Liver (tissue), 3 donors: ENCODE measurements around the gene PAK1IP1.

Experiments
- HNF4A ChIP-seq, 2 donors: conservative IDR thresholded peaks; 2 replicates each; pipeline ENCODE4 v1.6.1; 2016; ENCODE audit warnings: antibody characterized with exemption in 2 of 2, mild to moderate bottlenecking in 2 of 2
- JUND ChIP-seq, 2 donors: IDR thresholded peaks; 2 replicates each; pipeline ENCODE4 v1.6.1; 2016; ENCODE audit warnings: antibody characterized with exemption in 2 of 2
- RXRA ChIP-seq, 2 donors: IDR thresholded peaks; 2 replicates each; pipeline ENCODE4 v1.6.1; 2017 to 2018; ENCODE audit warnings: antibody characterized with exemption in 2 of 2, mild to moderate bottlenecking in 1 of 2
- TF ChIP-seq, protein P1 (sequence below): IDR thresholded peaks from 2 replicates; pipeline ENCODE4 v1.6.1; 2016; ENCODE audit warnings: antibody characterized with exemption, mild to moderate bottlenecking
- TF ChIP-seq, protein P2 (sequence below): fragments of 150-350 bp; IDR thresholded peaks from 2 replicates; pipeline ENCODE4 v1.5.1; 2017; ENCODE audit warnings: improper control_type of control experiment, low read depth, low read length; ENCODE audit not compliant: missing input control
- TF ChIP-seq, protein P3 (sequence below): IDR thresholded peaks from 2 replicates; pipeline ENCODE4 v1.6.1; 2016; ENCODE audit warnings: antibody characterized with exemption
- donor health status: healthy.
- donor health status: healthy.

DNA sequence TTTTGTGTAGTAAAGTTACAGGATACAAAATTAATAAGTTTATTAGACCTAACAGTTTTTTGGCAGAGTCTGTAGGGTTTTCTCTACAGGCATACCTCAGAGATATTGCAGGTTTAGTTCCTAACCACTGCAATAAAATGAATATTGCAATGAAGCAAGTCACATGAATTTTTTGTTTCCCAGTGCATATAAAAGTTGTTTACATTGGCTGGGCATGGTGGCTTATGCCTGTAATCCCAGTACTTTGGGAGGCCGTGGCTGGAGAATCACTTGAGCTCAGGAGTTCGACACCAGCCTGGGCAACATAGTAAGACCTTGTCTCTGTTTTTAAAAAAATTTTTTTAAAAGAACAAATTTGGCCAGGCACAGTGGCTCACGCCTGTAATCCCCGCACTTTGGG lies 16.3 kb upstream of the PAK1IP1 start:
- TF ChIP-seq RXRA (IDR thresholded peaks at IDR 0.05) (no peak), JUND (IDR thresholded peaks at IDR 0.05) (no peak), HNF4A (conservative IDR thresholded peaks at IDR 0.05) (no peak)
- TF ChIP-seq, protein P1, sequence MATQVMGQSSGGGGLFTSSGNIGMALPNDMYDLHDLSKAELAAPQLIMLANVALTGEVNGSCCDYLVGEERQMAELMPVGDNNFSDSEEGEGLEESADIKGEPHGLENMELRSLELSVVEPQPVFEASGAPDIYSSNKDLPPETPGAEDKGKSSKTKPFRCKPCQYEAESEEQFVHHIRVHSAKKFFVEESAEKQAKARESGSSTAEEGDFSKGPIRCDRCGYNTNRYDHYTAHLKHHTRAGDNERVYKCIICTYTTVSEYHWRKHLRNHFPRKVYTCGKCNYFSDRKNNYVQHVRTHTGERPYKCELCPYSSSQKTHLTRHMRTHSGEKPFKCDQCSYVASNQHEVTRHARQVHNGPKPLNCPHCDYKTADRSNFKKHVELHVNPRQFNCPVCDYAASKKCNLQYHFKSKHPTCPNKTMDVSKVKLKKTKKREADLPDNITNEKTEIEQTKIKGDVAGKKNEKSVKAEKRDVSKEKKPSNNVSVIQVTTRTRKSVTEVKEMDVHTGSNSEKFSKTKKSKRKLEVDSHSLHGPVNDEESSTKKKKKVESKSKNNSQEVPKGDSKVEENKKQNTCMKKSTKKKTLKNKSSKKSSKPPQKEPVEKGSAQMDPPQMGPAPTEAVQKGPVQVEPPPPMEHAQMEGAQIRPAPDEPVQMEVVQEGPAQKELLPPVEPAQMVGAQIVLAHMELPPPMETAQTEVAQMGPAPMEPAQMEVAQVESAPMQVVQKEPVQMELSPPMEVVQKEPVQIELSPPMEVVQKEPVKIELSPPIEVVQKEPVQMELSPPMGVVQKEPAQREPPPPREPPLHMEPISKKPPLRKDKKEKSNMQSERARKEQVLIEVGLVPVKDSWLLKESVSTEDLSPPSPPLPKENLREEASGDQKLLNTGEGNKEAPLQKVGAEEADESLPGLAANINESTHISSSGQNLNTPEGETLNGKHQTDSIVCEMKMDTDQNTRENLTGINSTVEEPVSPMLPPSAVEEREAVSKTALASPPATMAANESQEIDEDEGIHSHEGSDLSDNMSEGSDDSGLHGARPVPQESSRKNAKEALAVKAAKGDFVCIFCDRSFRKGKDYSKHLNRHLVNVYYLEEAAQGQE = no peak
- TF ChIP-seq, protein P2, sequence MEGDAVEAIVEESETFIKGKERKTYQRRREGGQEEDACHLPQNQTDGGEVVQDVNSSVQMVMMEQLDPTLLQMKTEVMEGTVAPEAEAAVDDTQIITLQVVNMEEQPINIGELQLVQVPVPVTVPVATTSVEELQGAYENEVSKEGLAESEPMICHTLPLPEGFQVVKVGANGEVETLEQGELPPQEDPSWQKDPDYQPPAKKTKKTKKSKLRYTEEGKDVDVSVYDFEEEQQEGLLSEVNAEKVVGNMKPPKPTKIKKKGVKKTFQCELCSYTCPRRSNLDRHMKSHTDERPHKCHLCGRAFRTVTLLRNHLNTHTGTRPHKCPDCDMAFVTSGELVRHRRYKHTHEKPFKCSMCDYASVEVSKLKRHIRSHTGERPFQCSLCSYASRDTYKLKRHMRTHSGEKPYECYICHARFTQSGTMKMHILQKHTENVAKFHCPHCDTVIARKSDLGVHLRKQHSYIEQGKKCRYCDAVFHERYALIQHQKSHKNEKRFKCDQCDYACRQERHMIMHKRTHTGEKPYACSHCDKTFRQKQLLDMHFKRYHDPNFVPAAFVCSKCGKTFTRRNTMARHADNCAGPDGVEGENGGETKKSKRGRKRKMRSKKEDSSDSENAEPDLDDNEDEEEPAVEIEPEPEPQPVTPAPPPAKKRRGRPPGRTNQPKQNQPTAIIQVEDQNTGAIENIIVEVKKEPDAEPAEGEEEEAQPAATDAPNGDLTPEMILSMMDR = no peak
- TF ChIP-seq, protein P3, sequence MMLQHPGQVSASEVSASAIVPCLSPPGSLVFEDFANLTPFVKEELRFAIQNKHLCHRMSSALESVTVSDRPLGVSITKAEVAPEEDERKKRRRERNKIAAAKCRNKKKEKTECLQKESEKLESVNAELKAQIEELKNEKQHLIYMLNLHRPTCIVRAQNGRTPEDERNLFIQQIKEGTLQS = no peak
